ENCODE results near the gene NSD2.

GRCh38 chr4:1870578-1871443 lies at the start of gene NSD2:
- no peak for TF ChIP-seq EZH2 (IDR thresholded peaks at IDR 0.05; ENCODE audit: borderline replicate concordance, insufficient read depth, low read length, poor library complexity, severe bottlenecking)
- TF ChIP-seq EP300 (conservative IDR thresholded peaks at IDR 0.05; ENCODE audit: poor library complexity, severe bottlenecking), result peak; percentile 66
- TF ChIP-seq RAD21 (conservative IDR thresholded peaks at IDR 0.05), result no peak
- TF ChIP-seq TAF1 (IDR thresholded peaks at IDR 0.05; ENCODE audit: low read depth), result no peak
- TF ChIP-seq, protein P1, sequence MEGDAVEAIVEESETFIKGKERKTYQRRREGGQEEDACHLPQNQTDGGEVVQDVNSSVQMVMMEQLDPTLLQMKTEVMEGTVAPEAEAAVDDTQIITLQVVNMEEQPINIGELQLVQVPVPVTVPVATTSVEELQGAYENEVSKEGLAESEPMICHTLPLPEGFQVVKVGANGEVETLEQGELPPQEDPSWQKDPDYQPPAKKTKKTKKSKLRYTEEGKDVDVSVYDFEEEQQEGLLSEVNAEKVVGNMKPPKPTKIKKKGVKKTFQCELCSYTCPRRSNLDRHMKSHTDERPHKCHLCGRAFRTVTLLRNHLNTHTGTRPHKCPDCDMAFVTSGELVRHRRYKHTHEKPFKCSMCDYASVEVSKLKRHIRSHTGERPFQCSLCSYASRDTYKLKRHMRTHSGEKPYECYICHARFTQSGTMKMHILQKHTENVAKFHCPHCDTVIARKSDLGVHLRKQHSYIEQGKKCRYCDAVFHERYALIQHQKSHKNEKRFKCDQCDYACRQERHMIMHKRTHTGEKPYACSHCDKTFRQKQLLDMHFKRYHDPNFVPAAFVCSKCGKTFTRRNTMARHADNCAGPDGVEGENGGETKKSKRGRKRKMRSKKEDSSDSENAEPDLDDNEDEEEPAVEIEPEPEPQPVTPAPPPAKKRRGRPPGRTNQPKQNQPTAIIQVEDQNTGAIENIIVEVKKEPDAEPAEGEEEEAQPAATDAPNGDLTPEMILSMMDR (IDR thresholded peaks at IDR 0.05; ENCODE audit: poor library complexity, severe bottlenecking), result no peak
- peak; percentile 37 for TF ChIP-seq SMC3 (conservative IDR thresholded peaks at IDR 0.05; ENCODE audit: poor library complexity)
